Activated T-helper 1 cell treated with Interleukin-2 at 50 U/mL for 16 hours (primary cell): Measurements from ENCODE around the gene CELF4.

ENCODE experiments used
- DNase-seq: peaks from one replicate; pipeline ENCODE4 v3.0.0-alpha.2; 2020; ENCODE audit warnings: low read depth

CELF4 gene

GRCh38 chr18:37565101-37565976, at the start of gene CELF4:
Gene CELF4, minus strand, starts transcription at chr18:37565798.
- DNase-seq, result no peak

- DNase-seq, result no peak
Observed at GRCh38 chr18:37613253-37613565, 47.6 kb upstream of the CELF4 start.

GRCh38 chr18:37612524-37613252, 47.1 kb upstream of the CELF4 start:
- DNase-seq, result no peak

GRCh38 chr18:37611614-37612279, 46.1 kb upstream of the CELF4 start:
- DNase-seq, result no peak

GRCh38 chr18:37608876-37609275, 43.3 kb upstream of the CELF4 start:
- DNase-seq, result no peak

- no peak for DNase-seq
Observed at GRCh38 chr18:37607281-37607680, 41.7 kb upstream of the CELF4 start.

GRCh38 chr18:37604032-37604431, 38.4 kb upstream of the CELF4 start:
- DNase-seq, result no peak

GRCh38 chr18:37598966-37599896, 33.6 kb upstream of the CELF4 start:
- DNase-seq, result no peak

GRCh38 chr18:37598396-37598795, 32.8 kb upstream of the CELF4 start:
- DNase-seq, result no peak

GRCh38 chr18:37590346-37590745, 24.7 kb upstream of the CELF4 start:
- DNase-seq, result no peak

GRCh38 chr18:37588289-37588688, 22.7 kb upstream of the CELF4 start:
- no peak for DNase-seq

GRCh38 chr18:37586656-37587225, 21.1 kb upstream of the CELF4 start:
- no peak for DNase-seq

- DNase-seq, result no peak
Observed at GRCh38 chr18:37584952-37585695, 19.5 kb upstream of the CELF4 start.

GRCh38 chr18:37584217-37584616, 18.6 kb upstream of the CELF4 start:
- DNase-seq, result no peak

- no peak for DNase-seq
Observed at GRCh38 chr18:37582261-37582660, 16.7 kb upstream of the CELF4 start.

- no peak for DNase-seq
Observed at GRCh38 chr18:37578886-37579513, 13.4 kb upstream of the CELF4 start.

GRCh38 chr18:37578182-37578678, 12.6 kb upstream of the CELF4 start:
- DNase-seq, result no peak

GRCh38 chr18:37577051-37577611, 11.5 kb upstream of the CELF4 start:
- DNase-seq, result no peak

- DNase-seq, result no peak
Observed at GRCh38 chr18:37575646-37576045, 10.0 kb upstream of the CELF4 start.

GRCh38 chr18:37574113-37574512, 8.5 kb upstream of the CELF4 start:
- no peak for DNase-seq
